ENCODE measurements around the gene TSPAN18. TPM values are rescaled to one million over a fixed set of nuclear protein-coding genes. Genes with fewer than 3 reads are reported as not detected.

Gene TSPAN18
- total RNA-seq, 2 donors from 2014 or later: 41.4 to 65.8 TPM

GRCh38 chr11:44731685-44732430, 5.1 kb downstream of the TSPAN18 start:
- DNase-seq (ENCODE audit: low spot score): no peak
- intact Hi-C loops (cut with DNase I): no loop called here

GRCh38 chr11:44732564-44732963, 5.8 kb downstream of the TSPAN18 start:
- intact Hi-C loops (cut with DNase I): no loop called here
- DNase-seq (ENCODE audit: low spot score): no peak

- intact Hi-C loops (cut with DNase I): no loop called here
- DNase-seq (ENCODE audit: low spot score): no peak
Observed at GRCh38 chr11:44733877-44734276, 7.1 kb downstream of the TSPAN18 start.

- no peak for DNase-seq (ENCODE audit: low spot score)
- intact Hi-C loops (cut with DNase I): no loop called here
Observed at GRCh38 chr11:44734843-44735381, 8.2 kb downstream of the TSPAN18 start.

- DNase-seq (ENCODE audit: low spot score): no peak
- intact Hi-C loops (cut with DNase I): no loop called here
Observed at GRCh38 chr11:44736791-44737190, 10.0 kb downstream of the TSPAN18 start.

GRCh38 chr11:44737245-44738085, 10.7 kb downstream of the TSPAN18 start:
- intact Hi-C loops (cut with DNase I): no loop called here
- no peak for DNase-seq (ENCODE audit: low spot score)

- no peak for DNase-seq (ENCODE audit: low spot score)
- intact Hi-C loops (cut with DNase I): no loop called here
Observed at GRCh38 chr11:44738791-44739190, 12.0 kb downstream of the TSPAN18 start.

GRCh38 chr11:44740967-44741366, 14.2 kb downstream of the TSPAN18 start:
- DNase-seq (ENCODE audit: low spot score): no peak
- intact Hi-C loops (cut with DNase I): no loop called here

- no peak for DNase-seq (ENCODE audit: low spot score)
Observed at GRCh38 chr11:44741976-44742375, 15.2 kb downstream of the TSPAN18 start.

GRCh38 chr11:44742508-44743246, 15.9 kb downstream of the TSPAN18 start:
- intact Hi-C loops (cut with DNase I): no loop called here
- no peak for DNase-seq (ENCODE audit: low spot score)

More at GRCh38 chr11:44741976-44742375, 15.2 kb downstream of the TSPAN18 start:
- intact Hi-C loops (cut with DNase I): no loop called here

GRCh38 chr11:44743326-44743725, 16.6 kb downstream of the TSPAN18 start:
- DNase-seq (ENCODE audit: low spot score): peak; percentile 52
- intact Hi-C loops (cut with DNase I): no loop called here

GRCh38 chr11:44743959-44744557, 17.3 kb downstream of the TSPAN18 start:
- intact Hi-C loops (cut with DNase I): no loop called here
- peak; percentile 11 for DNase-seq (ENCODE audit: low spot score)

GRCh38 chr11:44746894-44747293, 20.1 kb downstream of the TSPAN18 start:
- intact Hi-C loops (cut with DNase I): no loop called here
- peak; percentile 77 for DNase-seq (ENCODE audit: low spot score)

- intact Hi-C loops (cut with DNase I): no loop called here
Observed at GRCh38 chr11:44747316-44747715, 20.6 kb downstream of the TSPAN18 start.

GRCh38 chr11:44747836-44748235, 21.1 kb downstream of the TSPAN18 start:
- peak; percentile 20 for DNase-seq (ENCODE audit: low spot score)
- intact Hi-C loops (cut with DNase I): no loop called here

More at GRCh38 chr11:44747316-44747715, 20.6 kb downstream of the TSPAN18 start:
- peak; percentile 9 for DNase-seq (ENCODE audit: low spot score)

GRCh38 chr11:44748606-44749005, 21.8 kb downstream of the TSPAN18 start:
- DNase-seq (ENCODE audit: low spot score): peak; percentile 17
- intact Hi-C loops (cut with DNase I): no loop called here

GRCh38 chr11:44749189-44749588, 22.4 kb downstream of the TSPAN18 start:
- intact Hi-C loops (cut with DNase I): no loop called here
- peak; percentile 5 for DNase-seq (ENCODE audit: low spot score)

GRCh38 chr11:44750551-44751465, 24.0 kb downstream of the TSPAN18 start:
- intact Hi-C loops (cut with DNase I): no loop called here
- no peak for DNase-seq (ENCODE audit: low spot score)
